Measurements from ENCODE around the gene VPS37D.

DNA sequence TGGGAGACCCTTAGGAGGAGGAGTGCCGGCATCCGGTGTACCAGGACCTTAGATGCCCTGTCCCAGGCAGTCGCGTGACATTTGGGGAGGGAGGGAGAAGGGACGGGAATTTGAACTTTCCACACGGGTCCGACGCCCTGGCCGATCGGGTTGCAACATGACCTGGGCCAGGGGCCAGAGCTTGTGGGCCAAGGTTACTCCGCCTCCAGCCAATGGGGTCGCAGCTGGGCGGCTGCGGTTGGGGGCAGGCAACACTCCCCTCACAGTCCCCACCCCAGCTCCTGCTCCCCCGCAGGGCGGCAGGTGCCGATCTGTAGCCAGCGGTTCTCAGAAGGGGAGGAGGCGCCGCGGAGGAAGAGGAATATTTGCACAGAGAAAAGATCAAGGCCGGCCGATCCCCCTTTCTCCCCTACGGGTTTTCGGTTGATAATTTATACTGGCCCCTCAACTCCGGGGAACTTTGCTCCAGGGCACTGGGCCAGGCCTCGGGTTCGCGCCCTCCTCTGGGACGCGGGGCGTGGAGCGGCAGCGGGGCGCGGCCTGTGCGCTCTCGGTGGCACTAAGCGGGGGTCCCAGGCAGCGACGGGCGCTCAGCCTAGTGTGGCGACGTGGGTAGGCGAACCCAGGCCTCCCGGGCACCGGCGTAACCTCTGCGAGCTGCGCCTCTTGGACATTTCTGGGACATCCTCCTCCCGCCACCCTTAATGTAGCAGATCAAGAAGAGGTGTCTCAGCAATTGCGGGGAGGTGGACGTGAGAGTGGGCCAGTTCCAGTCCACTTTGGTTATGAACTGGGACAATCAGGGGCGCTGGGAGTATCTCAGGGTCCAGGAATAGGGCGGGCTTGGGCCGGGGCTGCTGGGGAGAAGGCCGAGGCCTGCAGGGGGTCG, 44.5 kb upstream of the VPS37D start:
- no peak for TF ChIP-seq ZFP30 (CRISPR knock-in tag; IDR thresholded peaks at IDR 0.05)
- TF ChIP-seq, protein P1, sequence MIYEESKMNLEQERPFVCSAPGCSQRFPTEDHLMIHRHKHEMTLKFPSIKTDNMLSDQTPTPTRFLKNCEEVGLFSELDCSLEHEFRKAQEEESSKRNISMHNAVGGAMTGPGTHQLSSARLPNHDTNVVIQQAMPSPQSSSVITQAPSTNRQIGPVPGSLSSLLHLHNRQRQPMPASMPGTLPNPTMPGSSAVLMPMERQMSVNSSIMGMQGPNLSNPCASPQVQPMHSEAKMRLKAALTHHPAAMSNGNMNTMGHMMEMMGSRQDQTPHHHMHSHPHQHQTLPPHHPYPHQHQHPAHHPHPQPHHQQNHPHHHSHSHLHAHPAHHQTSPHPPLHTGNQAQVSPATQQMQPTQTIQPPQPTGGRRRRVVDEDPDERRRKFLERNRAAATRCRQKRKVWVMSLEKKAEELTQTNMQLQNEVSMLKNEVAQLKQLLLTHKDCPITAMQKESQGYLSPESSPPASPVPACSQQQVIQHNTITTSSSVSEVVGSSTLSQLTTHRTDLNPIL (CRISPR knock-in tag; IDR thresholded peaks at IDR 0.05; ENCODE audit: low read depth), result no peak
- no peak for TF ChIP-seq GLIS3 (CRISPR knock-in tag; IDR thresholded peaks at IDR 0.05)
- TF ChIP-seq ISL1 (CRISPR knock-in tag; IDR thresholded peaks at IDR 0.05), result no peak
- TF ChIP-seq ARNTL (CRISPR knock-in tag; IDR thresholded peaks at IDR 0.05; ENCODE audit: borderline replicate concordance, low read depth), result no peak
- TF ChIP-seq CSDC2 (CRISPR knock-in tag; IDR thresholded peaks at IDR 0.05), result no peak
- no peak for TF ChIP-seq ZC3H10 (CRISPR knock-in tag; IDR thresholded peaks at IDR 0.05)
- TF ChIP-seq, protein P2, sequence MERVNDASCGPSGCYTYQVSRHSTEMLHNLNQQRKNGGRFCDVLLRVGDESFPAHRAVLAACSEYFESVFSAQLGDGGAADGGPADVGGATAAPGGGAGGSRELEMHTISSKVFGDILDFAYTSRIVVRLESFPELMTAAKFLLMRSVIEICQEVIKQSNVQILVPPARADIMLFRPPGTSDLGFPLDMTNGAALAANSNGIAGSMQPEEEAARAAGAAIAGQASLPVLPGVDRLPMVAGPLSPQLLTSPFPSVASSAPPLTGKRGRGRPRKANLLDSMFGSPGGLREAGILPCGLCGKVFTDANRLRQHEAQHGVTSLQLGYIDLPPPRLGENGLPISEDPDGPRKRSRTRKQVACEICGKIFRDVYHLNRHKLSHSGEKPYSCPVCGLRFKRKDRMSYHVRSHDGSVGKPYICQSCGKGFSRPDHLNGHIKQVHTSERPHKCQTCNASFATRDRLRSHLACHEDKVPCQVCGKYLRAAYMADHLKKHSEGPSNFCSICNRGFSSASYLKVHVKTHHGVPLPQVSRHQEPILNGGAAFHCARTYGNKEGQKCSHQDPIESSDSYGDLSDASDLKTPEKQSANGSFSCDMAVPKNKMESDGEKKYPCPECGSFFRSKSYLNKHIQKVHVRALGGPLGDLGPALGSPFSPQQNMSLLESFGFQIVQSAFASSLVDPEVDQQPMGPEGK (CRISPR knock-in tag; IDR thresholded peaks at IDR 0.05; ENCODE audit: borderline replicate concordance), result no peak
- TF ChIP-seq ESRRG (CRISPR knock-in tag; IDR thresholded peaks at IDR 0.05), result no peak
- TF ChIP-seq BACH2 (CRISPR knock-in tag; IDR thresholded peaks at IDR 0.05; ENCODE audit: borderline replicate concordance), result no peak
- no peak for TF ChIP-seq ZNF8 (CRISPR knock-in tag; IDR thresholded peaks at IDR 0.05)
- TF ChIP-seq ZNF565 (CRISPR knock-in tag; conservative IDR thresholded peaks at IDR 0.05; ENCODE audit: low read depth), result no peak

Data from SK-N-SH treated with all-trans-retinoic acid at 6 μM for 48 hours (cell line).